Measurements from ENCODE around the gene PAQR4.
A peak's percentile ranks its signal among the peaks of the same experiment; 100 is the strongest.

The PAQR4 gene

DNA sequence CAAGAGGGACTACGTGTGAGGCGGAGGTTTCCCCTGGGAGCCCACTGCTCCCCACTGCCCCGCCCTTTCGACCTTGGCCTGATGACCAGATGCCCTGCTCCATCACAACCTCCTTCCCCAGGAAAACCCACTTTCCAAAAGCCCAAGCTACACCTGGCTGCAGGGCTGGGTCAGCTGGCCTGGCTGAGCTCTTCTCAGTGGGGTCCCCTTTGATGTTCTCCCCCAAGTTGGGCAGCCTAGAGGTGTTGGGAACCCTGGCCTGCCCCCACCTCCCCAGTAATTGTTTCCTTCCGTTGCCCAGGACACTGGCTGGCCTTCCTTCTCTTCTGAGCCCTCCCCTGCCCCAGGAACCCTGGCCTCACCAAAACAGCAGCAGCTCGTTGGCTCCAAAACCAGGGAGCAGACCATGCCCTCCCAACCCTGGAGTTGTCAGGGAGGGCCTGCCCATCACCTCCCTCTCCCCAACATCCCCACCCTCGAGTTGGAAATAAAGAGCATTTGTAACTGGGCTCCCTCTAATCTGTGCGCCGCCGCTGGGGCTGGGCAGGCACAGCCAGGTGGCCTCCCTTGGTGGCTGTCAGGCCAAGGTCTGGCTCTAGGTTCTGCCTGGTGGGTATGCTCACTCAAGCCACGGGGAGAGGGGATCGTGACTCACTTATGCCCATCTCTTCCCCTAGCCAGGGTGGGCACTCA, 45.0 kb downstream of the PAQR4 start:
- no peak for DNase-seq (ENCODE audit: insufficient read length)
- no peak for FAIRE-seq
- no peak for TF ChIP-seq POLR2A (IDR thresholded peaks at IDR 0.05; ENCODE audit: low read depth, low read length)
- no peak for TF ChIP-seq TAF1 (IDR thresholded peaks at IDR 0.05; ENCODE audit: borderline replicate concordance, low read depth, low read length)
- no peak for TF ChIP-seq POLR2AphosphoS5 (IDR thresholded peaks at IDR 0.05; ENCODE audit: low read depth, low read length)

DNA sequence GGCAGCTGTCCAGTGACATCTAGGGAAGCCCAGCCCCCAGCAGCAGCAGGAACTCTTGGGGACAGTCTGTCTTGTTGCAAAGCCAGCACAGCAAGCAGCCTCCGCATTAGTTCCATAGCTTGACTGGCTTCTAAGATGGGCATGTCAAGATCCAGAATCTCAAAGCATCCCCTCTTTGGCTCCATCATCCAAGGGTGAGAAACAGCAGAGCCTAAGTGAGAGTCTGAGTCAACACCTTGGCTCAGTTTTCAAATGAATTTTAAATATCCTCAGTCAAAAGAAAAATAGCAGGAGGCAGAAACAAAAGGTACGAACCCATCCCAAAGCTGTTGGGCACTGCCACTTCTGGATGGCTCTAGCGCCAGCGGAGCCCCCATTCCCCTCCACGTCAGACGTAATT, 45.8 kb downstream of the PAQR4 start:
- no peak for DNase-seq (ENCODE audit: insufficient read length)
- FAIRE-seq: no peak
- TF ChIP-seq POLR2AphosphoS5 (IDR thresholded peaks at IDR 0.05; ENCODE audit: low read depth, low read length) (no peak), POLR2A (IDR thresholded peaks at IDR 0.05; ENCODE audit: low read depth, low read length) (no peak), TAF1 (IDR thresholded peaks at IDR 0.05; ENCODE audit: borderline replicate concordance, low read depth, low read length) (no peak)

DNA sequence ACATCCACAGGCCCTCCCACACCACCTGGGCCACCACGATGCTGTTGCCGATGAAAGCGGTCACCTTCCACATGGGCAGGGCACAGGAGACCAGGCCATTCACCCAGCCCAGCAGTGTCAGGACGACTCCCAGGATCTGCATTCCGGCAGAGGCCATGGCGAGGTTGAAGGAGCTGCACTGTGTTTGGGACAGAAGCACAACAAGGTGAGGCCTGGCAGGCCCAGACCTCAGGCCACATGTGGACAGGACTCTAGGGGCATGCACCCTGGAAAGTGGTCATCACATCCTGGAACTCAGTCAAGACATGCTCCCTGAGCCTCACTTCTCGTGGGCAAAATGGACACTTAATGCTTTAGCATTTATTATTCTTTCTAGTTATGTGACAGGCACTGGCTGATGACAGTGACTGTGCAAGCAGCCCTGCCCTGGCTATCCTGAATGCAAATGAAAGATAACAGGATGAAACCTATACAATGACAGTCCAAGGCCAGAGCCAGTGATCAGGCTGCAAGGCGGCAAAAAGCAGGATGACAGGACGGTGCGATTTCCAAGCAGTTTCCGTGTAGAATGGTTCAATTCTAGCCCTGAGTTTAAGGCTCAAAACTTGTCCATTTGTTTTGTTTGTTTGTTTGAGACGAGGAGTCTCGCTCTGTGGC, 46.8 kb downstream of the PAQR4 start:
- FAIRE-seq (no peak), DNase-seq (ENCODE audit: insufficient read length) (no peak)
- no peak for TF ChIP-seq POLR2A (IDR thresholded peaks at IDR 0.05; ENCODE audit: low read depth, low read length)
- TF ChIP-seq TAF1 (IDR thresholded peaks at IDR 0.05; ENCODE audit: borderline replicate concordance, low read depth, low read length): no peak
- TF ChIP-seq POLR2AphosphoS5 (IDR thresholded peaks at IDR 0.05; ENCODE audit: low read depth, low read length): no peak

DNA sequence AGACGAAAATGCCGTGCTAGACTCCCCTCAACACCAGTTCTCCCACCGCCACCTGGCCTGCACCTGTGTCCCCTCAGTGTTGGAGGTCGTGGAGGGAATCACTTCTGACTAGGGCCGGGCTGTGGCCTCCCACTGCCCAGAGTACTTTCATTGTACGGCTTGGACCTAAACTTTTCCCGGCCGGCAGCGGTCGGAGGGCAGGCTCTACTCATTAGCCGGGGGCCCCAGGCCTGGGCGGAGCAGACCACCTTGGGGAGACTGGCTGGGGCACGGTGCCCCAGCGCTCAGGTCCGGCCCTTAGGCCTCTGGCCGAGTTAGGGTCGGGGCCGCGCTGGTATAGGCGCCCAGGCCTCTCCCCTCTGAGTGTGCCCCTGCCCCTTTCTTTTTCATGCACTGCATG, 48.2 kb downstream of the PAQR4 start:
- no peak for TF ChIP-seq TAF1 (IDR thresholded peaks at IDR 0.05; ENCODE audit: borderline replicate concordance, low read depth, low read length)
- no peak for TF ChIP-seq POLR2A (IDR thresholded peaks at IDR 0.05; ENCODE audit: low read depth, low read length)
- TF ChIP-seq POLR2AphosphoS5 (IDR thresholded peaks at IDR 0.05; ENCODE audit: low read depth, low read length): no peak
- DNase-seq (ENCODE audit: insufficient read length): no peak
- FAIRE-seq: no peak

DNA sequence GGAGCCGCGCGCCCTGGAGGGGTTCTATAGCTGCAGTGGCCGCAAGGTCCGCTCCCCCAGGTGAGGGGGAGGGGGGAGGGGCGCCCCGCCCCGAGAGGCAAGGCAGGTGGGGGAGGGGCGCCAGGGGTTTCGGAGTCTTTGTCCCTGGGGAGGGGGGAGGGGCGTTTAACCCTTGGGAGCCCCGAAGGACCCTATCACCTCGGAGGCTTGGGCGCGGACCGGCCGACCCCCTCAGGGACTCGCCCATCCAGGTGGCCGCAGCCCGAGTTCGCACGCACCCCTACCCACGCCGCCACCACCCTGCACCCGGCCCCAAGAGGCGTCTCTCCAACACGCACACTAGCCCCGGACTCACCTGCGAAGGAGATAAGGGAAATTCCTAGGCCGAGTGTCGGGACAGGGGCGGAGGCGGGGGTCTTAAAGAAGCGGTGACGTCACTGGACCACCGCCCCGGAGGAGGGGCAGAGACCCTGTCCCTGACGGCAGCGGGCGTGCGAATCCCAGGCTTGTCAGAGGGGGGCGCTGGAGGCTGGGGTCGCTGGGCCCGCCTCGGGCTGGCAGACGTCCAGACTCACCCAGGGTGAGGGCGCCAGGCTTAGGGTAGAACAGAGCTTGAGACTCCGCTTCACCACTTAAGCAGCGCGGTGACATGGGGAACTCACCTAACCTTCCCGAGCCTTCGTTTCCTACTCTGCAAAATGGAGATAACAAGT, 48.8 kb downstream of the PAQR4 start, which contains the start of gene CLDN6:
Gene CLDN6, minus strand, starts transcription at position 390 of the 713 bp plus-strand sequence. CDS start 2,162 bp downstream, outside the sequence.
- FAIRE-seq (no peak), DNase-seq (ENCODE audit: insufficient read length) (no peak)
- TF ChIP-seq POLR2A (IDR thresholded peaks at IDR 0.05; ENCODE audit: low read depth, low read length) (no peak), TAF1 (IDR thresholded peaks at IDR 0.05; ENCODE audit: borderline replicate concordance, low read depth, low read length) (no peak), POLR2AphosphoS5 (IDR thresholded peaks at IDR 0.05; ENCODE audit: low read depth, low read length) (no peak)

DNA sequence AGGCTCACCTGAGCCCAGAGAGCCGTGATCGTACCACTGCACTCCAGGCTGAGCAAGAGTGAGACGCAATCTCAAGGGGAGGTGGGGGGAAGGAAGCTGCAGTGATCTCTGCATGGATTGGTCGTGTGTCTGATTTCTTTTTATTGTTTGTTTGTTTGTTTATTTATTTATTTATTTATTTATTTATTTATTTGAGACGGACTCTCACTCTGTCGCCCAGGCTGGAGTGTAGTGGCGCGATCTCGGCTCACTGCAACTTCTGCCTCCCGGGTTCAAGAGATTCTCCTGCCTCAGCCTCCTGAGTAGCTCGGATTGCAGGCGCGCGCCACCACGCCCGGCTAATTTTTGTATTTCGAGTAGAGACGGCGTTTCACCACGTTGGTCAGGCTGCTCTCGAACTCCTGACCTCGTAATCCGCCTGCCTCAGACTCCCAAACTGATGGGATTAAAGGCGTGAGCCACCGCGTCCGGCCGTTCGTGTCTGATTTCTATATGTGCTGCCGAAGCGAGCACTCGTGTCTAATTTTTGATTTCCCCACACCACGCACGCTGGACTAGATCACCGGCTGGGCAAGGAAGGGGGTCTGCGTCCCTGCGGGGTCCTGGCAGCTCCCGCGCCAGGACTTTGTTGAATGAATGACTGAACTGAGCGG, 50.6 kb downstream of the PAQR4 start:
- no peak for TF ChIP-seq POLR2AphosphoS5 (IDR thresholded peaks at IDR 0.05; ENCODE audit: low read depth, low read length)
- no peak for TF ChIP-seq POLR2A (IDR thresholded peaks at IDR 0.05; ENCODE audit: low read depth, low read length)
- no peak for TF ChIP-seq TAF1 (IDR thresholded peaks at IDR 0.05; ENCODE audit: borderline replicate concordance, low read depth, low read length)
- no peak for FAIRE-seq
- DNase-seq (ENCODE audit: insufficient read length): no peak

DNA sequence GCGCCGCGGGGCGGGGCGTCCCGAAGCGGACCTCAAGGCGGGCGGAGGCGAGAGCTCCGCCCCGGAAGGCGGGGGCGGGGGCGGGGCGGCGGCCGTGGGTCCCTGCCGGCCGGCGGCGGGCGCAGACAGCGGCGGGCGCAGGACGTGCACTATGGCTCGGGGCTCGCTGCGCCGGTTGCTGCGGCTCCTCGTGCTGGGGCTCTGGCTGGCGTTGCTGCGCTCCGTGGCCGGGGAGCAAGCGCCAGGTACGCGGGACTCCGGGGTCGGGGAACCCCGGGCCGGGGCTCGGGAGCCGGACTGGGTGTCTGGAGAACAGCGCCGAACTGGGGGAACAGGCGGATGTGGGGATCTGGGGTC, 51.1 kb downstream of the PAQR4 start, which contains the start of gene TNFRSF12A:
Gene TNFRSF12A, plus strand, starts transcription at position 122 of the 357 bp plus-strand sequence. Its CDS starts 30 bp downstream, at position 152.
- TF ChIP-seq POLR2A (IDR thresholded peaks at IDR 0.05; ENCODE audit: low read depth, low read length) (peak; percentile 56; the same call in 1 of the 2 replicates), POLR2AphosphoS5 (IDR thresholded peaks at IDR 0.05; ENCODE audit: low read depth, low read length) (no peak), TAF1 (IDR thresholded peaks at IDR 0.05; ENCODE audit: borderline replicate concordance, low read depth, low read length) (0 out of 2 replicates have a peak, but pooled peaks have one; percentile 57)
- FAIRE-seq: peak; percentile 81
- DNase-seq (ENCODE audit: insufficient read length): peak; percentile 88

DNA sequence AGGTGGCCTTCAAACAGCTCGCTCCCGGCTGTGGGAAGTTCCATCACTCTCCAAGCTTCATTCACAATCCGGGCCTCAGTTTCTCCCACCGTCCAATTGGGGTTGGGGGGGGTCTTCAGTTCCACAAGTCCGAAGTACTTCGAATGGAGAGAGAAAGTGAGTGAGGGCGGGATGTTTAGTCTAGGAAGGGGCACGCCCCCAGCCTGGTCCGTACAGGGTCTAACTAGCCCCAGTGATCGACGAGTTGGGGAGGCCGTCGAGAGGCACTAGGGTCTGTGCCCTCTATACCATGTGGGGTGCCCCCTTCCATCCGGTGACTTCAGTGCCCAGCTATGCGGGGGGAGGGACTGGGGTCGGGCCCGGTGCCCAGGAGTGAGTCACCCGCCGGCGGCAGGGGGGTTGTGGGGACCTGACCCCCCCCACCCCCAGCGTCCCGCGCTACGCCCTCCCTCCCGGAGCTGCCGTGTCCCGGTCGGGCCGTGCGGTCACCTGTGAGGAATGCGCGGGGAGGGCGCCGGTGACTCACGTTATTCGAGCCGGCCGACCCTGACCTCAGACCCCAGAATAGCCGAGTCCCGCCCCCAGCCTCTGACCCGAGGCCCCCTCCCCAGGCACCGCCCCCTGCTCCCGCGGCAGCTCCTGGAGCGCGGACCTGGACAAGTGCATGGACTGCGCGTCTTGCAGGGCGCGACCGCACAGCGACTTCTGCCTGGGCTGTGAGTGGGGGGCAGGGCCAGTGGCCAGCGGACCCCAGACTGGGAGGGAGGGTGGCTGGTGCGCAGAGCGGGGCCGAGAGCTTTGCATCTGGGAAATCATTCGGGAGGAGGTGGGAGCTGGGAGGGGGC, 51.7 kb downstream of the PAQR4 start:
- FAIRE-seq (no peak), DNase-seq (ENCODE audit: insufficient read length) (no peak)
- TF ChIP-seq POLR2A (IDR thresholded peaks at IDR 0.05; ENCODE audit: low read depth, low read length) (no peak), POLR2AphosphoS5 (IDR thresholded peaks at IDR 0.05; ENCODE audit: low read depth, low read length) (no peak), TAF1 (IDR thresholded peaks at IDR 0.05; ENCODE audit: borderline replicate concordance, low read depth, low read length) (no peak)

DNA sequence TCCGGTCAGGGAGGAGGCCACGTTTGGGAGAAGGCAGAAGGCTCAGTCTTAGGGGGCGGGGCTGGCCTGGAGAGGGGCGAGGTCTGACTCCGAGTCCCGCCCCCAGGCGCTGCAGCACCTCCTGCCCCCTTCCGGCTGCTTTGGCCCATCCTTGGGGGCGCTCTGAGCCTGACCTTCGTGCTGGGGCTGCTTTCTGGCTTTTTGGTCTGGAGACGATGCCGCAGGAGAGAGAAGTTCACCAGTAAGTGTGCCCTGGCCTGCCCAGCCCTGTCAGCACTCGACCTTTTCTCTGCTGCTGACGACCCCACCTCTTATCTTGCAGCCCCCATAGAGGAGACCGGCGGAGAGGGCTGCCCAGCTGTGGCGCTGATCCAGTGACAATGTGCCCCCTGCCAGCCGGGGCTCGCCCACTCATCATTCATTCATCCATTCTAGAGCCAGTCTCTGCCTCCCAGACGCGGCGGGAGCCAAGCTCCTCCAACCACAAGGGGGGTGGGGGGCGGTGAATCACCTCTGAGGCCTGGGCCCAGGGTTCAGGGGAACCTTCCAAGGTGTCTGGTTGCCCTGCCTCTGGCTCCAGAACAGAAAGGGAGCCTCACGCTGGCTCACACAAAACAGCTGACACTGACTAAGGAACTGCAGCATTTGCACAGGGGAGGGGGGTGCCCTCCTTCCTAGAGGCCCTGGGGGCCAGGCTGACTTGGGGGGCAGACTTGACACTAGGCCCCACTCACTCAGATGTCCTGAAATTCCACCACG, 52.5 kb downstream of the PAQR4 start:
- no peak for TF ChIP-seq POLR2AphosphoS5 (IDR thresholded peaks at IDR 0.05; ENCODE audit: low read depth, low read length)
- DNase-seq (ENCODE audit: insufficient read length) (no peak), FAIRE-seq (peak; percentile 91)

DNA sequence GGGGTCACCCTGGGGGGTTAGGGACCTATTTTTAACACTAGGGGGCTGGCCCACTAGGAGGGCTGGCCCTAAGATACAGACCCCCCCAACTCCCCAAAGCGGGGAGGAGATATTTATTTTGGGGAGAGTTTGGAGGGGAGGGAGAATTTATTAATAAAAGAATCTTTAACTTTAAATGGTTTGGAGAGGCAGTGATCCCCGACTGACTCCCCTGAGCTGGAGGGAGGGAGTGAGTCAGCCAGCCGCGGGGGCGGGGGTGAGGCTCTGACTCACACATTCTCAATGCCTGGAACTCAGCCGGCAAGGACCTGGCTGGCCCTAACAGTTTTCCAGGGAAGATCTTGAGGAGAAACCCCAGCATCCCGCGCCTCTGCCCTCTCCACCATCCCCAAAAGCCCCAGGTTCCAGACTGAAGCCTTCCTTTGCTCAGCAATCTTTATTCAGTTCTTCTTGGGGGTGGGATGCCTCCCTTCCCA, 53.1 kb downstream of the PAQR4 start:
- DNase-seq (ENCODE audit: insufficient read length) (no peak), FAIRE-seq (peak; percentile 58)
- TF ChIP-seq POLR2AphosphoS5 (IDR thresholded peaks at IDR 0.05; ENCODE audit: low read depth, low read length): no peak
- no peak for TF ChIP-seq TAF1 (IDR thresholded peaks at IDR 0.05; ENCODE audit: borderline replicate concordance, low read depth, low read length)
- TF ChIP-seq POLR2A (IDR thresholded peaks at IDR 0.05; ENCODE audit: low read depth, low read length): no peak
